Type B pancreatic cell (in vitro differentiated cells): ENCODE data around the gene NMD3. TPM values are rescaled to one million over a fixed set of nuclear protein-coding genes. Genes with fewer than 3 reads are reported as not detected.

Experiments
- DNase-seq: peaks from one replicate; pipeline ENCODE4 v3.0.0; 2021; ENCODE audit warnings: mixed read lengths; ENCODE audit not compliant: unreplicated experiment; ENCODE audit errors: extremely low spot score
- H3K27ac Mint-ChIP-seq: 2 replicates; pipeline ENCODE4 v1.8.0; 2021; ENCODE audit warnings: mild to moderate bottlenecking, mixed read lengths
- H3K27me3 Mint-ChIP-seq: 2 replicates; pipeline ENCODE4 v1.8.0; 2021; ENCODE audit warnings: mixed read lengths
- H3K36me3 Mint-ChIP-seq: 2 replicates; pipeline ENCODE4 v1.8.0; 2021; ENCODE audit warnings: mixed read lengths
- H3K4me1 Mint-ChIP-seq: one replicate; pipeline ENCODE4 v1.8.0; 2021; ENCODE audit warnings: mixed read lengths; ENCODE audit not compliant: unreplicated experiment
- H3K4me3 Mint-ChIP-seq: 2 replicates; pipeline ENCODE4 v1.8.0; 2021; ENCODE audit warnings: mild to moderate bottlenecking, mixed read lengths
- H3K9me3 Mint-ChIP-seq: 2 replicates; pipeline ENCODE4 v1.8.0; 2021; ENCODE audit warnings: mixed read lengths
- total RNA-seq: library from RNA; stranded (reverse); gene quantifications from 2 replicates; pipeline ENCODE4 v1.2.1, GENCODE V29; 2021; ENCODE audit warnings: low replicate concordance
- TF ChIP-seq, protein P1 (sequence below): fragments of 200-600 bp; sonication (generic); conservative IDR thresholded peaks from 2 replicates; pipeline ENCODE4 v1.5.0; 2021; ENCODE audit warnings: antibody characterized with exemption, mild to moderate bottlenecking

NMD3 gene
- total RNA-seq, 1 donor from 2014 or later = 53.9 TPM

GRCh38 chr3:161296814-161297213, 75.7 kb downstream of the NMD3 start:
- Mint-ChIP-seq H3K9me3 (peaks cover 11% of the 10 kb centered on the region), H3K4me3 (no peak overlapping the region), H3K27ac (no peak overlapping the region), H3K36me3 (peaks cover 10% of the 10 kb centered on the region), H3K4me1 (no peaks in the 10 kb centered on the region), H3K27me3 (no peaks in the 10 kb centered on the region)
- no peak for DNase-seq
- TF ChIP-seq, protein P1, sequence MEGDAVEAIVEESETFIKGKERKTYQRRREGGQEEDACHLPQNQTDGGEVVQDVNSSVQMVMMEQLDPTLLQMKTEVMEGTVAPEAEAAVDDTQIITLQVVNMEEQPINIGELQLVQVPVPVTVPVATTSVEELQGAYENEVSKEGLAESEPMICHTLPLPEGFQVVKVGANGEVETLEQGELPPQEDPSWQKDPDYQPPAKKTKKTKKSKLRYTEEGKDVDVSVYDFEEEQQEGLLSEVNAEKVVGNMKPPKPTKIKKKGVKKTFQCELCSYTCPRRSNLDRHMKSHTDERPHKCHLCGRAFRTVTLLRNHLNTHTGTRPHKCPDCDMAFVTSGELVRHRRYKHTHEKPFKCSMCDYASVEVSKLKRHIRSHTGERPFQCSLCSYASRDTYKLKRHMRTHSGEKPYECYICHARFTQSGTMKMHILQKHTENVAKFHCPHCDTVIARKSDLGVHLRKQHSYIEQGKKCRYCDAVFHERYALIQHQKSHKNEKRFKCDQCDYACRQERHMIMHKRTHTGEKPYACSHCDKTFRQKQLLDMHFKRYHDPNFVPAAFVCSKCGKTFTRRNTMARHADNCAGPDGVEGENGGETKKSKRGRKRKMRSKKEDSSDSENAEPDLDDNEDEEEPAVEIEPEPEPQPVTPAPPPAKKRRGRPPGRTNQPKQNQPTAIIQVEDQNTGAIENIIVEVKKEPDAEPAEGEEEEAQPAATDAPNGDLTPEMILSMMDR = no peak

Other genes with a start within 250 kb of the NMD3 start
- 5.3 and 19.6 TPM in 2 replicates for gene B3GALNT1, start 116.0 kb upstream of the NMD3 start, total RNA-seq
- gene SPTSSB, start 150.2 kb downstream of the NMD3 start, total RNA-seq = 28.8 and 69.1 TPM in 2 replicates